ENCODE data around the gene MYO1H.
"Not testable (repeated sequence)": the region's sequence is repeated elsewhere in the genome, so short reads cannot be mapped to it uniquely, and the experiment has no call there.

The MYO1H gene

GRCh38 chr12:109449845-109450532 is 102.3 kb downstream of the MYO1H start:
- DNase-seq, result no peak

DNA sequence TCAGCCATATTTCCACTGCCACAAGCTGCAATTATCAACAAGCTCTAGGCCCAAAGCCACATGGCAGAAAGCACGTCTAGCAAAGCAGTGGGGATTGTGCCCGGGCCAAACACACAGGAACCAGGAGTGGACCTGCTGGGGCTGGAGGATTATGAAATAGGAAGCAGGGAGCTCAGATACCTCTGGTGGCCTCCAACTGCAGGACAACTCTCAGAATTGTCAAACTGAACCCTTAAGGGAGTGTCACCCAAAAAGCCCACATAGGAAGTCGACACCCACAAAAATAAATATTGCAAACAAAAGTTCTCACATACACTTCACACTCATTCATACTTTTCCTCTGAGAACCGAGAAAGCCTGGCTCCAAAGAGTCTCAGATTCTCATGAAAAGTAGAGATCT is 103.3 kb downstream of the MYO1H start:
- DNase-seq, result no peak

- DNase-seq, result no peak
These were observed 103.7 kb downstream of the MYO1H start for GRCh38 chr12:109451400-109451799.

GRCh38 chr12:109452489-109452888 is 104.8 kb downstream of the MYO1H start:
- DNase-seq, result no peak

DNA sequence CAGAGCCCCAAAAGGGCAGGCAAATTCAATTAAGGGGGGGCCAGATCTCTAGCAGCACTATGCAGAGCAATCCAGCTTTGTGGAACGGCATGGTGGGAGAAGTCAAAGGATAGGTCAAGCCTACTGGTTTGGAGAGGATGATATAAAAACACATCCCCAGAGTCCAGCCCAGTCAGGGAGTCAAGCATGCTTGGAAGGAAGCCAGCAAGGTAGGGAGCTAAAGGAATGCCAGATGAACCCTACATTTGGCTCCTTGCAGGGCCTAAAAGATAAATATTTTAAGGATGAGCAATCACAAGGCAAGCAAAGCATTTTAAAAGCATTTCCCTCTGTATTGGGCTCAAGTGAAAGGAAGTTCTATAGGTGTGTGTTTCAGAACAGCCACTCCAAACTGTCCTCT is 108.0 kb downstream of the MYO1H start:
- no peak for DNase-seq

DNA sequence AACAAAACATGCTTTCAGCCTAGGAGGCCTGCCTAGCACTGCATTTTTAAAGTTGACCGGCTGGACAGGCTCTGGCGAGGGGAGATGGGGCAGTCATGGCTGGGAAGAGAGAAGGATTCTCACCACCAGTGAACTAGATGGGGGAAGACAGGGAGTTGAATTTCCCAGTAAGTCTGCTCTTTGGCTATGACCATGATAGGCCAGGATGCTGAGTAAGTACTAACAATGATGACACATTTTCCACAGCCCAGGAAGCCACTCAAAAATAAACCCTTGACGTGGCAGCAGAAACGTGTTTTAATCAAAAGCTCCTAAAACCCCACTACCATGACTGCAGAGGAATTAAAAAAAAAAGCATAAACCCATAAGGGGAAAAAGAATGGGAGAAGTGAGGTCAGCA is 110.4 kb downstream of the MYO1H start:
- no peak for DNase-seq

- no peak for DNase-seq
These were observed 111.1 kb downstream of the MYO1H start for GRCh38 chr12:109458771-109459208.

- no peak for DNase-seq
These were observed 111.5 kb downstream of the MYO1H start for GRCh38 chr12:109459247-109459646.

GRCh38 chr12:109460538-109460937 is 112.8 kb downstream of the MYO1H start:
- no peak for DNase-seq

DNA sequence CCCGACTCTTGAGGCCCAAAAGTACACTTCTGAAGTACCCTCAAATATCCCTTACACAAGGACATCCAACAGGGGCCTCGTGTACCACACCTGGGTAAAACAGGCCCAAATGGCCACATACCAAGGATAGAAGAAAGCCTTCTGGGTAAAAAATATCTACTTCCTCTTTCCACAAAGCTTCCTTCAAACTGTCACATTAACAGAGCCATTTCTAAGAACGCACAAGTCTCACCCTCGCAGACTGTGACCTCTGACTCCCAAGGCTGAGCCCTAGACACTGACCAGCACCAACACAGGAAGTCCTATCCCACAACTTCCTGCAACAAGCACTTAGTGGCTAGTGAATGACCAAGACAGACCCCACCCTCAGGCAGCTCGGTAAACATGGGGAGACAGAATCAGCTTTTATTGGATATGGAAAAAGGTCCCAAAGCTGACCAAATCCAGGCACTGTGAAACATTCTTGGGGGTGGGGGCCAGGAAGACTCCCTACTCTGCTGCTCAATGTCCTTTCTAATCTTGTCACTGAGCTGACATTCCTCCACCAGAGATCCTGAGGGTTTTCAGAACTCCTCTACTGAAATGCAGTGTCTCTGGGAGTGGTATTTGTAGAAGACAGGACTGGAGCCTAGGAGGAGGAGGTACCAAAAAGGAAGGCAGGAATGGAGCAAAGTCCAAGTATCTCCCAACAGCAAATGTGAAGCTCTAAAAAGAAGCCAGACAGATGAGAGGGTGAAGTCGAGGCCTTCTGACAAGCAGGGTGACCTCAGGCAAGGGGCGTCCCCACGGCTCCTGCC is 113.5 kb downstream of the MYO1H start:
- peak; percentile 37 for DNase-seq

- DNase-seq, result no peak
These were observed 114.4 kb downstream of the MYO1H start for GRCh38 chr12:109461846-109462756.

- no peak for DNase-seq
These were observed 115.4 kb downstream of the MYO1H start for GRCh38 chr12:109462868-109463692.

DNA sequence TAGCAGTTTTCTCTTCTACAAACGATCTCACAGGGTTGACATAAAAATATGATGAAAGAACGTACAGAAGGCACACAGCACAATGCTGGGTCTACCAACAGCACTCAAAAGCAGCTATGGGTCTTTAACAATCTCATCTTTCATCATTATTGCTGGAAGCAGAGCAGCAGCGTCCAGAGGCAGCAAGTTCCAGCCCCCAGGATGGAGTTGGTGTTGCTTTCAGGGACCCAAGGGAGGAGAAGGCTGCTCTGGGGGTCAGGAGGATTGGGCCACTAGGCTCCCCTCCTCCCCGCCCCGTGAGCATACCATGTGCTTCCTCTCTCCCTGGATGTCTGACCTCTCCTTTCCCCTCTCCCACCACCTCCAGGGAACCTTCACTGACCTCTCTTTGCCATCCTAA is 116.1 kb downstream of the MYO1H start:
- no peak for DNase-seq

DNA sequence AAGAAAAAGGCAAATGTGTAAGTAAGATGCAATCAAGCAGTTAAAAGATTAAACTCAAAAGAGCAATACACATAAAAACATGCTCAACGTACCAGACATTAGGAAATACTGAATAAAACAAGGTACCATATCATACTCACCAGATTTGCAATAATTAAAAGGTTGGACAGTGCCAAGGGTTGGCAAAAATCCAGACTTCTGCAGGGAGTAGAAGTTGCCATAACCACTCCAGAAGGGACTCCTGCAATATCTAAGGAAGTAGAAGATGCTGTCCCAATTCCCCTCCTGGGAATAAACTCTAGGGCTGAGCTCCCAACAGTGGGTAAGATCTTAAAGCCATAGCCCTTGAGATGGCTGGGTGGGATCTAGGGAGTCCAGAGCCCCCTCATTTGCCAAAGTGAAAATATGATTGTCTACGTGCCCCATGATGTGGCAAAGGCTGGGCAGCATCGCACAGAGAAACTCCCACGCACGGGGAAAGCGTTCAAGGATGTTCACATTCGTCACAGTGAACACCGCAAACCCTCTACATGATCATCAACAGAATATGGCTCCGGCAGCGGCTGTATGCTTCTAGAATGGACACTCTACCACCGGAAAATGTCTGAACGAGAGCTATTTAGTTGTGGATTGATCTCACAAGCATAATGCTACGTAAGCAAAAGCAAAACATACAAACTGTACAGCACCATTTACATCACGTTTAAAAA is 117.1 kb downstream of the MYO1H start:
- DNase-seq, result no peak

DNA sequence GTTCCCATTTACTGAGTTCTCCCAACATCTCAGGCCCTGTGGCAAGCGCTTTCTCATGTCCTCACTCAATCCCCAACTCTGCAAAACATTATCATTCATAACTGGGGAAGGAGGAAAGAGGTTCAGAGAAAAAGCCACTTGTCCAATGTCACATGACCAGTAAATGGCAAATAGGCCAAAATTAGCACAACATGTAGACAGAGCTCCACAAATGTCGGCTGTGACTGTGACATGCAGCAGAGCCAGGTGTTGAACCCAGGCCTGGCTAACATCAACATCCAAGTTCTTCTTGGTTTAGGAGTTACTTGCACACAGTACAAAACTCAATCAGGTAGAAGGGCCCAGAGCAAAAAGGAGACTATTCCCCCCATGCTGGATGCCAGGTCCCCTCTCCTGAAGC is 118.6 kb downstream of the MYO1H start:
- DNase-seq, result no peak

DNA sequence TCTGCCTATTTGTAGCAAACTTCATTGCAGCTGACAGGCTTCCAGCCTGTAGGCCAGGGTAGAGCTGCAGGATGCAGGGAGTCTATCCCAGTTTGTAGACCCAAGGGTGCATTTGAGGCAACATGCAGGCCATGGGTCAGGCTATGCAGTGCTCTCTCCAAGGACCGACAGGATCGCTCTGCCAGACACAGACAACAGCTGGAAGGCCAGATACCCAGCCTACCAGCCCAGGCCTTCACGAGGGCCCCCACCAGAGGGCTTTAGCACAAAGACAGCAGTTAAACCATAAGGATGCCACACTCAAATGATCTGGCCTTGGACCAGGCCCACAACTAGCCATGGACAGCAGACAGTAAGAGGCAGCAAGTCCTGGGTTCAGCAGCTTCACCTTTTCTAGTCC is 119.1 kb downstream of the MYO1H start:
- DNase-seq, result no peak

GRCh38 chr12:109467978-109468676 is 120.4 kb downstream of the MYO1H start:
- no peak for DNase-seq

DNA sequence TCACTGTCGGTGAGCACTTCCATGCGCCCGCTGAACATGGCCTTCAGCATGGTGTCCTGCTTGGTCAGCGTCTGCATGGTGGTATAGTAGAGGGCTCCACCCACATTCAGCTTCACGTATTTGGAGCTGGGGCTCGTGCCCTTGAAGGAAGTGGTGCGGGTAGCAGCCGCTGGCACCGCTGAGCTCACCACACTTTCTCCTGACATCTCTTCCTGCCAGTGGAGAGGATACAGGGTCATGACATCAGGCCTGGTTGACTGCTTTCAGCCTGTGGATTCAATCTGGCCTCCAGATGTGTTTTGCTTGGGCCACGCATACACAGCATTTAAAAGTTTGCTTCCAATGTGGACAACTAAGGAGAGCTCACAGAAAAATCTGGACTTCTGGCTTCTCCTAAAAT is 121.8 kb downstream of the MYO1H start:
- no peak for DNase-seq

DNA sequence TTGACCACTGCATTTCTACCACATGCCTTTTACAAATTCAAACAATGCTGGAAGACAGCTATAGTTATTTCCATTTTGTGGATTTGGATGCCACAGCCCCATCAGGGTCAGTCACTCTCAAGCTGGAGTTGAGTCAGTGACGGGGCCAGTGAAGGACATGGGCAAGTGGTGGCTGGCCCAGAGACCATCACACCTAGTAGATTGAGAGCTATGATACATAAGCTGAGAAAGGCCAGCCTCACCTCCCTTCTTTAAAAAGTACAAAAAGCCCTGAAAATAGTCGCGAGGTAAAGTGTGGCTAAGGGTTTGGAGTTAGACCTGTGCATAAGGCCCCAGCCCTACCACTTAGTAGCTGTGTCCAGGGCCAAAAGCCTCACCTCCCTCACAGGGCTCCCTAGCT is 125.3 kb downstream of the MYO1H start:
- no peak for DNase-seq

DNA sequence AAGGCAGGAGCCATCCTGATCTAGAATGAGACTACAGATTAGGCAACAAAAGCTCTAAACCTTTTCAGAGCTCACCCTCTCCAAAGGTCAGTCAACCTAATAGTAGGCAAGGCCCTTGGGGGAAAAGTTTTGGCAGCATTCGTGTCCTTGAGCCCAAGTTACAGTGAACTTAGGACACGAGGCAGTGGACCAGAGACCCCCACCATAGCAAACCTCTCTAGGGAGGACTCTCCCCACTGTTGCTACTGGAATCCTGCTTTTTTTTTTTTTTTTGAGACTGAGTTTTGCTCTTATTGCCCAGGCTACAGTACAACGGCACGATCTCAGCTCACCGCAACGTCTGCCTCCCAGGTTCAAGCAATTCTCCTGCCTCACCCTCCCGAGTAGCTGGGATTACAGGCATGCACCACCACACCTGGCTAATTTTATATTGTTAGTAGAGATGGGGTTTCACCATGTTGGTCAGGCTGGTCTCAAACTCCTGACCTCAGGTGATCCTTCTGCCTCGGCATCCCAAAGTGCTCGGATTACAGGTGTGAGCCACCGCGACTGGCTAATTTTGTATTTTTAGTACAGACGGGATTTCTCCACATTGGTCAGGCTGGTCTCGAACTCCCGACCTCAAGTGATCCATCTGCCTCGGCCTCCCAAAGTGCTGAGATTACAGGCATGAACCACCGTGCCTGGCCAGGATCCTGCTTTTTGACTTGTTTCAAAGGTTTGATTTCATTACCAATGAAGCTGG is 126.0 kb downstream of the MYO1H start:
- DNase-seq, result not testable (repeated sequence)
